Neural progenitor cell (in vitro differentiated cells): ENCODE results near the gene RIPOR2. TPM values are rescaled to one million over a fixed set of nuclear protein-coding genes. Genes with fewer than 3 reads are reported as not detected.

ENCODE experiments used
- DNase-seq: peaks from one replicate; pipeline ENCODE4 v3.0.0-alpha.2; 2016; ENCODE audit warnings: low spot score
- H2AFZ ChIP-seq: fragments of 200-600 bp; sonication (generic); replicated peaks from 2 replicates; pipeline ENCODE4 v1.6.1; 2016; ENCODE audit warnings: antibody characterized with exemption
- H3F3A ChIP-seq: fragments of 200-600 bp; sonication (generic); 2 replicates; pipeline ENCODE4 v1.6.1; 2016; ENCODE audit warnings: antibody characterized with exemption, low read depth
- H3K27ac ChIP-seq: fragments of 200-600 bp; sonication (generic); 2 replicates; pipeline ENCODE4 v1.5.1; 2016; ENCODE audit warnings: mild to moderate bottlenecking
- H3K27me3 ChIP-seq: fragments of 200-600 bp; sonication (generic); 2 replicates; pipeline ENCODE4 v1.6.1; 2016; ENCODE audit warnings: mild to moderate bottlenecking, moderate library complexity
- H3K36me3 ChIP-seq: fragments of 200-600 bp; sonication (generic); 2 replicates; pipeline ENCODE4 v1.5.1; 2016
- H3K4me1 ChIP-seq: fragments of 200-600 bp; sonication (generic); 2 replicates; pipeline ENCODE4 v1.6.1; 2016; ENCODE audit warnings: mixed run types
- H3K4me2 ChIP-seq: fragments of 200-600 bp; sonication (generic); 2 replicates; pipeline ENCODE4 v1.6.1; 2016
- H3K4me3 ChIP-seq: fragments of 200-600 bp; sonication (generic); 2 replicates; pipeline ENCODE4 v1.5.1; 2016
- H3K79me2 ChIP-seq: fragments of 200-600 bp; sonication (generic); 2 replicates; pipeline ENCODE4 v1.6.1; 2016; ENCODE audit warnings: low read depth
- H3K9ac ChIP-seq: fragments of 200-600 bp; sonication (generic); 2 replicates; pipeline ENCODE4 v1.6.1; 2016
- H3K9me3 ChIP-seq: fragments of 200-600 bp; sonication (generic); 2 replicates; pipeline ENCODE4 v1.5.1; 2016; ENCODE audit warnings: low read depth
- H4K20me1 ChIP-seq: fragments of 200-600 bp; sonication (generic); 2 replicates; pipeline ENCODE4 v1.6.1; 2016; ENCODE audit warnings: low read depth
- H3K27ac Mint-ChIP-seq: 3 replicates; pipeline ENCODE4 v1.8.0; 2021; ENCODE audit warnings: mixed read lengths
- H3K27me3 Mint-ChIP-seq: 2 replicates; pipeline ENCODE4 v1.8.0; 2022; ENCODE audit warnings: low read depth, mild to moderate bottlenecking, inconsistent platforms, moderate library complexity, mixed read lengths; ENCODE audit not compliant: insufficient read depth
- H3K36me3 Mint-ChIP-seq: 3 replicates; pipeline ENCODE4 v1.8.0; 2021; ENCODE audit warnings: mixed read lengths
- H3K4me1 Mint-ChIP-seq: 3 replicates; pipeline ENCODE4 v1.8.0; 2021; ENCODE audit warnings: mixed read lengths
- H3K4me3 Mint-ChIP-seq: 3 replicates; pipeline ENCODE4 v1.8.0; 2021; ENCODE audit warnings: mild to moderate bottlenecking, moderate library complexity, mixed read lengths
- H3K9me3 Mint-ChIP-seq: 3 replicates; pipeline ENCODE4 v1.8.0; 2020; ENCODE audit warnings: mixed read lengths
- CTCF ChIP-seq: fragments of 200-600 bp; sonication (generic); IDR thresholded peaks from 2 replicates; pipeline ENCODE4 v1.5.1; 2017; ENCODE audit warnings: antibody characterized with exemption, mild to moderate bottlenecking
- EZH2 ChIP-seq: fragments of 200-600 bp; sonication (generic); IDR thresholded peaks from 2 replicates; pipeline ENCODE4 v1.6.1; 2017; ENCODE audit warnings: antibody characterized with exemption, mild to moderate bottlenecking, moderate library complexity
- EZH2phosphoT487 ChIP-seq: fragments of 200-600 bp; sonication (generic); IDR thresholded peaks from 2 replicates; pipeline ENCODE4 v1.6.1; 2017; ENCODE audit warnings: antibody characterized with exemption
- total RNA-seq: library from RNA; depleted of rRNA; stranded (reverse); fragments of >200 nt; gene quantifications from 2 replicates; pipeline ENCODE4 v1.2.3, GENCODE V29; 2015; ENCODE audit warnings: low replicate concordance

The RIPOR2 gene
- total RNA-seq, 1 donor from 2014 or later = 0.26 TPM

GRCh38 chr6:24856901-24857670, 78.7 kb downstream of the RIPOR2 start:
- Histone ChIP-seq H3K27ac (no peak overlapping the region), H3F3A (peaks cover 8% of the 10 kb centered on the region), H3K9ac (no peak overlapping the region), H3K4me3 (no peak overlapping the region), H4K20me1 (no peaks in the 10 kb centered on the region), H3K4me2 (no peak overlapping the region), H3K27me3 (no peaks in the 10 kb centered on the region), H3K79me2 (no peaks in the 10 kb centered on the region), H3K9me3 (no peaks in the 10 kb centered on the region), H3K36me3 (no peaks in the 10 kb centered on the region), H2AFZ (no peak overlapping the region), H3K4me1 (peaks cover 10% of the 10 kb centered on the region)
- no peak overlapping the region for H3K27ac Mint-ChIP-seq
- H3K4me1 Mint-ChIP-seq = peaks cover 12% of the 10 kb centered on the region
- DNase-seq = no peak
- no peak overlapping the region for H3K4me3 Mint-ChIP-seq
- H3K27me3 Mint-ChIP-seq = peaks cover 6% of the 10 kb centered on the region
- no peak for TF ChIP-seq CTCF
- TF ChIP-seq EZH2phosphoT487 = no peak
- no peak for TF ChIP-seq EZH2
- no peaks in the 10 kb centered on the region for H3K9me3 Mint-ChIP-seq
- H3K36me3 Mint-ChIP-seq = no peaks in the 10 kb centered on the region

- H3F3A ChIP-seq = peaks cover 8% of the 10 kb centered on the region
- DNase-seq = no peak
- H2AFZ ChIP-seq = no peak overlapping the region
- H3K27me3 ChIP-seq = no peaks in the 10 kb centered on the region
- Mint-ChIP-seq H3K4me1 (peaks cover 15% of the 10 kb centered on the region), H3K9me3 (no peaks in the 10 kb centered on the region), H3K27me3 (peaks cover 6% of the 10 kb centered on the region), H3K36me3 (no peaks in the 10 kb centered on the region), H3K27ac (no peak overlapping the region), H3K4me3 (no peak overlapping the region)
- H4K20me1 ChIP-seq = no peaks in the 10 kb centered on the region
- TF ChIP-seq EZH2 (no peak), CTCF (no peak), EZH2phosphoT487 (no peak)
- H3K9me3 ChIP-seq = no peaks in the 10 kb centered on the region
- H3K9ac ChIP-seq = no peak overlapping the region
- H3K4me1 ChIP-seq = peaks cover 10% of the 10 kb centered on the region
- no peaks in the 10 kb centered on the region for H3K36me3 ChIP-seq
- no peaks in the 10 kb centered on the region for H3K79me2 ChIP-seq
- H3K4me3 ChIP-seq = no peak overlapping the region
- no peak overlapping the region for H3K4me2 ChIP-seq
- H3K27ac ChIP-seq = no peak overlapping the region
Measured at GRCh38 chr6:24856246-24856599, 79.5 kb downstream of the RIPOR2 start.

- TF ChIP-seq CTCF = peak; percentile 84
- no peak for TF ChIP-seq EZH2
- TF ChIP-seq EZH2phosphoT487 = no peak
- H3K4me3 Mint-ChIP-seq = no peak overlapping the region
Measured at GRCh38 chr6:24855395-24856245, 80.1 kb downstream of the RIPOR2 start.

More at GRCh38 chr6:24855395-24856245, 80.1 kb downstream of the RIPOR2 start:
- Histone ChIP-seq H3K27me3 (no peaks in the 10 kb centered on the region), H3K27ac (no peak overlapping the region), H2AFZ (peak overlapping the region; percentile 78), H4K20me1 (no peaks in the 10 kb centered on the region), H3K36me3 (no peaks in the 10 kb centered on the region), H3F3A (peaks cover 8% of the 10 kb centered on the region), H3K79me2 (no peaks in the 10 kb centered on the region), H3K9me3 (no peaks in the 10 kb centered on the region), H3K4me1 (peaks cover 10% of the 10 kb centered on the region), H3K9ac (no peak overlapping the region), H3K4me2 (no peak overlapping the region), H3K4me3 (no peak overlapping the region)
- peak; percentile 80 for DNase-seq
- Mint-ChIP-seq H3K36me3 (no peaks in the 10 kb centered on the region), H3K4me1 (peaks cover 20% of the 10 kb centered on the region), H3K27me3 (peaks cover 6% of the 10 kb centered on the region), H3K9me3 (no peaks in the 10 kb centered on the region), H3K27ac (no peak overlapping the region)
